OCI-LY3 (cell line): Measurements from ENCODE around the gene TRIM24.

Source experiments
- CTCF ChIP-seq: fragments of 200-600, 300-600 bp; sonication (generic); IDR thresholded peaks from 2 replicates; pipeline ENCODE4 v1.5.1; 2014; ENCODE audit warnings: antibody characterized with exemption, low read length, low read depth
- EZH2phosphoT487 ChIP-seq: fragments of 200-600 bp; shearing (Covaris generic); IDR thresholded peaks from 2 replicates; pipeline ENCODE4 v1.6.1; 2018; ENCODE audit warnings: antibody characterized with exemption, mixed run types, low read depth

DNA sequence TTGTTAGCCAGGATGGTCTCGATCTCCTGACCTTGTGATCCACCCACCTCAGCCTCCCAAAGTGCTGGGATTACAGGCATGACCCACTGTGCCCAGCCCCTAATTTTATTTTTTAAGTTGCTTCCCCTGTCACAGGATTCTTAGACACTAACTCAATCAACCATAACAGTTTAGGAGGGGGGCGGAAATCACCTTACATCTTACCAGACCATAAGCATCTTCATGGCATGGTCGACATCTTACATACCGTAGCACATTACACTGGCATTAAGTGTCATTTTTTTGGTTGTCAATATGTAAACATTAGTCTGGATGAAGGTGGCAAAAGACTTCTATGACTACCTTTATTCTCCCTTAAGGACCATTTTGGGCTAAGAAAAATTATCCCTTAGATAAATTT is 95.6 kb downstream of the TRIM24 start:
- no peak for TF ChIP-seq CTCF
- TF ChIP-seq EZH2phosphoT487, result no peak
